ENCODE data around the gene CHORDC1.
"Not testable (repeated sequence)": the region's sequence is repeated elsewhere in the genome, so short reads cannot be mapped to it uniquely, and the experiment has no call there.

The CHORDC1 gene

DNA sequence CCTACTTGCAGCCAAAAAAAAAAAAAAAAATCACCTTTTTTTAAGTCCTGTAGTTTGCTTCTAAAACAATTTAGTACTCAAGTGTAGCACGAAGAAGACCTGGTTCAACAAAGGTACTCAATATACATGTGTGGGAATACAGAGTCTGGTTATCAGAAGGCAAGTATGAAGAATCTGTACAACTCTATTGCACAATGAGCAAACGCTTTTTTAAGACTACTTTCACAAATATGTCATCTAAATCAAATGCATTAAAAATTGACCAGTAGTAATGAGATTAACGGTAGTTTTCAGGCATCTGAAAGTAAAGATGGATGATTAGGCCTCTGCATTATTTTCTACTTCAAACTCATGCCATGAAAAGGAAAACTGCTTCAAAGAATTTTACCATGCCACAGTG lies 9.5 kb downstream of the CHORDC1 start:
- DNase-seq = no peak

DNA sequence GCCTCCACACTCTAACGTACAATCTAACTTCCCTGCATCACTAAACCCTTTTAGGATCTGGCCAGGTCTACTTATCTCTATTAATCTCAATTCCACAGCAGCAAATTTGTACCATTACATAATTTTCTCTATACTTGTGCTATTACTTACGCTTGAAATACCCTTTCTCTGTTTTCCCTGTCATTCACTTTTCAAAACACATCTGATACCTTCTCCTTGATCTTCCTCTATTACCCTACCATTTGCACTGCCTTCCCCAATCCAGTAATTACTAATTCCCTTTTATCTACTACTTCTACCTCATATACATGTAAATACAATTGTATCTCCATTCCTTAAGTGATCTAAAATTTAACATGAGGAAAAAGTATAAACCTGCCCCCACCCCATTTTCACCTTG lies 14.0 kb downstream of the CHORDC1 start:
- no peak for DNase-seq

DNA sequence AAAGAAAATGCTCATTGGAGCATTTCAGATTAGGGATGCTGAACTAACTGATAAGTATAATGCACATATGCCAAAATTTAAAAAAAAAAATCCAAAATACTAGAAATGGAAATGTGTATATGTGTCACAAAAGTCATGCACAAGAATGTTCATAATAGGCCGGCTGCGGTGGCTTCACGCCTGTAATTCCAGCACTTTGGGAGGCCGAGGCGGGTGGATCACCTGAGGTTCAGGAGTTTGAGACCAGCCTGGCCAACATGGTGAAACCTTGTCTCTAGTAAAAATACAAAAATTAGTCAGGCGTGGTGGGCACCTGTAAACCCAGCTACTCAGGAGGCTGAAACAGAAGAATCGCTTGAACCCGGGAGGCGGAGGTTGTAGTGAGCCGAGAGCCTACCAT lies 14.9 kb downstream of the CHORDC1 start:
- not testable (repeated sequence) for DNase-seq

DNA sequence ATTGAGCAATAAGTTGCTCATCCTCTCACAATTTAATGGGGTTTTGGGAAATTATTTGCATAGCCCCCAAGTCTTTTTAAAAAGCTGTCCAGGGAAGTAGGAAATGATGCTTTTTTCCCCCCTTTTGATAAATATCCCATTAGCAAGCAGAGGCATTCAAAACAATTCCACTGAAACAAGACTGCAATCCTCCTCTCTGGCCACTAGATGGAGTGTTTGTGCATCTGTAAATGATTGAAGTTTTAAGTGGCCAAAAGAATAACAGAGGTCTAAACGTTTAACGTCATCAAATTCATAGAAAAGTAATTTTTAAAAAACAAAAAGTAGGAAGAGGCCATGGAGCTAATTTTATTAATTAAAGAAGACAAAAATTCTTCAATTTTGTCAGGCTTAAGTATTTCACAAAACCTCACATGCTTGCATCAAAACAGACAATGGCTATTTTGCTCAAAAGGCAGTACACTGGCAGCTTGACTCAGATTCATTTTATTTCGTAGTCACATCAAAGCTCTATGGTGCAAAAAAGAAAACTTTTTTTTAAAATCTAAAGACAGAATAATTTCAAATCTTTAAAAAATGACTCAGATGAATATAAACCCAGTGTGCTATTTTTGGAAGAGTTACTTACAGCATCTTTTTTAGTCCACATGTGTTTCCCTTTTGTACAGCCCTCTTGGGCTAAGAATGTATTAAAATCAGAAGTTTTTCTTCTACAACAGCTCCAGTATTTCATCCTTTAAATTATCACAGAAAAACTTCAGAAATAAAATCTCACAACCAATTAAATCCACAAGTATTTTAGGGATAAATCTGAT lies 17.8 kb downstream of the CHORDC1 start:
- DNase-seq = peak; percentile 4

DNA sequence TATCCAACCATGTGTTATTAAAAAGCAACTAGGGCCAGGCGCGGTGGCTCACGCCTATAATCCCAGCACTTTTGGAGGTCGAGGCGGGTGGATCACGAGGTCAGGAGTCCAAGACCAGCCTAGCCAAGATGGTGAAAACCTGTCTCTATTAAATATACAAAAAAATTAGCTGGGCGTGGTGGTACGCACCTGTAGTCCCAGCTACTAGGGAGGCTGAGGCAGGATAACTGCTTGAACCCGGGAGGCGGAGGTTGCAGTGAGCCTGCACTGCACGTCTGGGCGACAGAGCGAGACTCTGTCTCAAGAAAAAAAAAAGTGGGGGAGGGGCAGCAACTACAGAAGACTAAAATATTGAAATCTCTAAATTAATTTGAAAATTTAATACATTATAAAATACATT lies 18.4 kb downstream of the CHORDC1 start:
- DNase-seq = no peak

DNA sequence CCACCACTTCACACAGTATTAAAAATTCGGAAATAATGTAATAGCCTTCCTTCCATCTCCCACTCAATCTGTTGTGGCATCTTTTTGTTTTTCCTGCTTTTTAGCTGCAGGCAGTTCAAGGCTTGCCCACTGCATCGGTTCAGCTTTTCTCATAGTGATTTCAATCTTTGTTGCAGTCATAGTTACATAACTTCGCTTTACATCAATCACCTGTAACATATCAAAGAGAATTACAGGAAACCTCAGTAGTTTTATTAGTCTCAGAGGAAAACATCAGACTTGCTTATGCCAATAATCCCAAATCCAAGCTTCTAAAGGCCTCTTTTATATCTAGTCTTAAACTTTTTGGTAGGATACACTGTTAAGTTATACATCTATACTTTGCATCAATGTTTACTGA lies 20.5 kb downstream of the CHORDC1 start:
- no peak for DNase-seq

DNA sequence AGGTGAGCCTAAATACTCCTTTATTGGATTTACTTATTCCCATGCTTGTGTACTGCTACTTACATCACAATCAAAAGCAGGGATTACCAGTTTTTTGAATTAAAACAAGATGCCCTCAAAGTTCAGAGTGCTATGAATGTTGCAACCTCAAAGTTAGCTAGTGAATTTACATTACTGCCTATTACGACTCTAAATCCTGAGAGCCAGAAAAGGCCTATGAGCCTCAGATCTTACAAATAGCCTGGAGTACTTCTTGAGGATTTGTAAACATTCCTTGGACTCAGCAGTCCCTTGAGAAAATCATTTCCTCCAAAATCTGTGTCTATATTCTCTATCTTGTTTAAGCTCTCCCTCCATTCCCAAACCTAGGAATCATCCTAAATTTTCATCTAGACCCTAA lies 25.5 kb downstream of the CHORDC1 start:
- DNase-seq = no peak

DNA sequence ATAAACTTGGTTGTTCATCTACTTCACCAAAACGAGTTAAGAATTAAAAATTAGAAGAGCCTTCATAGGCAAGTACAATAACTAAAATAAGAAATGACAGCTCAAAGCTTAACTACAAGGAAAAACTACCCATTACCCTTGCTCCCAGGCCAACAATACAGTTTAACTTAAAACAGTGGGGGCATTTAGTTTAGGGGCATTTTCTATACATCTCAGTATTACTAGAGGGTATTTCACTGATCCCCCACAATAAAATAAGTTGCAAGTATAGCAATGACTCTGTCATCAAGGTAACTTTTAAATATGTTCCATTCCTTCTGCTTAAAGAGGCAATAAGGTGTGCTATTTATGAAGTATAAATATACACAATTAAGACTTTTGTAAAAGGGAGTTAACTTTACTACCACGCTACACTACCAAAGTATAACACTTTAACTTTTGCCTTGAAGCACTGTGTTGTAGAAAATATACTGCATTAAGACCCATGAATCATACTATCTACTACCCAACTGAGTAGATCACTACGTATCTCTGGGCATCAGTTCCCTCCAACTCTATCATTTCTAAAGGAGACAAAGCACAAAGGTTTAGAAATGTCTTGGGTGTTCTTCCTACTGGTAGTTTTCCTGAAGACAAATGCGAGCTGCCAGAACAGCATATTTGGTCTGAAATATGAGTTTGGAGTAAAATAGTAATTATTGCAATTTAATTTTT lies 29.8 kb downstream of the CHORDC1 start:
- DNase-seq = no peak

DNA sequence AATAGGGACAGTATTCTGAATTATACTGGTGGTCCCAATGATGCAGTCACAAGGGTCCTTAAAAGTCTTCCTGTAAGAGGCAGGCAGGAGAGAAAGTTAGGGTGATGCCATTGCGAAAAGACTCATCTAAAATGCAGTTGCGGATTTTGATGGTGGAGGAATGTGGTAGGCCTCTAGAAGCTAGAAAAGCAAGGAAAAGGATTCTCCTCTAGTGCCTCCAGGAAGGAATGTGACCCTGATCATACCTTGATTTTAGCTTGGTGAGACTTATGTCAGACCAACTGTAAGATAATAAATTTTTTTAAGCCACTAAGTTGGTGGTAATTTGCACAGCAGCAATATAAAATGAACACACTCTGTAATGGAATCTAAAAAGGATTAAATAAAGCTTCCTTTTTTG lies 33.8 kb downstream of the CHORDC1 start:
- DNase-seq = no peak

DNA sequence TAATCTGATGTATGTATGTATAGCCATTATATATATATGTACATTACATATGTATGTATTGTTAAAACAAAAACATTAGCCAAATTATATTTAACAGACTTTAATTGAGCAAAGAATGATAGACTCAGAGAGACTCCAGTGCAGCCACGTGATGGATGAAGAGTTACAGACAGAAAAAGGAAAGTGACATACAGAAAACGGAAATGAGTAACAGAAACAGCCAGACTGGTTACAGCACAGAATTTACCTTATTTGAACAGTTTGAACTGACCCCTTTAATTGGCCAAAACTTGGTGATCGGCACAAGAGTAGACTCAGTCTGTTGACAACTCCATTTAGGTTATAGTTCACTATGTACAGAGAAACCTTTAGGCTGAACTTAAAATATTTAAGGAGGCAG lies 35.0 kb downstream of the CHORDC1 start:
- DNase-seq = no peak

DNA sequence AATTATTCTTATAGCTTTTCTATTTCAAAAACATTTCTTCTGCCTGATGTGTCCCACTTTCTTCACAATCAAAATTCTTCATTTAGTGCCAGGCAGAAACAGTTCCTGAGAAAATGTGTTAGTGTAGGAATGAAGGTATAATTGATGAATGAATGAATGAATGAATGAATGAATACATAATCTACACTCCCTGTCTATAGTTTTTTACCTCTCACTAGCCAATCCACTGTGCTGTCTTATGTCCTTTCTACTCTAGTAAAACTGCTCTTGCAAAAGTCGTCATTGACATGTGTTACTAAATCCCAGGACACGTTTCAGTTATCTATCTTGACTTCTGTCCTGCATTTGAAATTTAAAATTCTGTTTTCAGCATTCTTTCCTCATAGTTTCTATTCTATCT lies 42.9 kb downstream of the CHORDC1 start:
- DNase-seq = no peak

DNA sequence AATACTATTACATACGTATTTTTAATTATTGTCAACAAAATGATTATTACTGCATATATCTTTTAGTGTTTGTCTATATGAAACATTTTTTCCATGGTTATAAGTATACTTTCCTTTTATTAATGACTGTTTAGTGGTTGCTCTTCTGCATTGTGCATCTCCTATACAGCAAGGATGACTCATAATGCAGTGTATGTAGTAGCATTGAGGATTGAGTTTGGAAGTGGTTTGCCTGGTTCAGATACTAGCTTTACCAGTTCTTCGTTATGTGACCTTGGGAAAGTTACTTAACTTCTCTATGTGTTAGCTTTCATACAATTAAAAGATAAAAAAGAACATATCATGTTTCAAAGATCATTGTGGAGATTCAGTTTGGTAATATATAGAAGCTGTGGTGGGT lies 44.1 kb downstream of the CHORDC1 start:
- no peak for DNase-seq

DNA sequence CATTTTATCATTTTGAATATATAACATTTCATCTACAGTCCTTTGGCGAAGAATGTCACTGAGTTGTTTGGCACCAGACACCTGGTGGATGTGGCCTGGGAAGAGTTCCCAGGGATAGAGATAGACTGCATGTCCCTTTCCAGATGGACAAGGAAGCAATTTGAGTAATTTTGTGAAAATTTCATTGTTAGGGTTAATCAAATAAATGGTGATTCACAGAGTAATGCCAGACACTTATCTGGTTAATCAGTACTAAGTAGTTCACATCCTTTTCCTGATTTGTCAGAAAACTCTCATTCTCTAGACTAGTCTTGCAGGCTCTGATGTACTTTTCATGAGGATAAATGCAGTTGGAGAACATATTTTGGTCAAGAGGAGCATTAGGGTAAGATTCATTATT lies 46.8 kb downstream of the CHORDC1 start:
- DNase-seq = no peak

DNA sequence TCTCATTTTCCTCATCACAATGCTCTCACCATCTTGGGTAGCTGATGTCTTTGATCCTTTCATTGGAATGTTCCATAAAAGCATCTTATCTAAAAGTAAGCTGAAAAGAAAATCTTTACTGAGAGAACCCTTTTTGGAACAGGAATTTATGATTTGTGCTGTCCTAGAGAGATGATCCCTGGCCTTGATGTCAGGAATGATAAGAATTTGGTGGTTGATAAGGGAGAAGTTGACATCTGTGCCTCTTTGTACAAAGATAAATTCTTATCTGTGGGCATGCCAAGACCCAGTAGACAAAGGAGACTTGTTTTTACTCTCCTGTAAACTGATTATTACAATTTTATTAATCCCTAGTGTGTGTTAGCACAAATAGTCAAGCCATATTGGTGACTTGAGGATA lies 51.5 kb downstream of the CHORDC1 start:
- DNase-seq = no peak

DNA sequence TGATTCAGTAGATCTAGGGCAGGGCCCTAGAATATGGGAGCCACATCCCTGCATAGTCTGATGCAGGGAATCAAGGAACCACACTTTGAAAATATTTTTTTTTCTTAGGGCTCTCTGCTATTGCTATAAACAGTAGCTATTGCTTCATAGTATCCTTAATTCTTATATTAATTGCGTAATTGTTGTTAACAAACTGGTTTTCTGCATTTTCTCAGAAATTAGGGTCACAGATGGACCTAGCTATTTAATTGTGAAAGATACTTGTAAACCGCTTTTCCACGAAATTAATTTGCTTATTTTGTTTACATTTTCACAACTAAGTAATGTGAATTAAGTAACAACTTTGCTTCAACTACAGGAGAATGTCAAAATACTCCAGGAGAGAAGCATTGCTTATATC lies 54.3 kb downstream of the CHORDC1 start:
- DNase-seq = no peak

DNA sequence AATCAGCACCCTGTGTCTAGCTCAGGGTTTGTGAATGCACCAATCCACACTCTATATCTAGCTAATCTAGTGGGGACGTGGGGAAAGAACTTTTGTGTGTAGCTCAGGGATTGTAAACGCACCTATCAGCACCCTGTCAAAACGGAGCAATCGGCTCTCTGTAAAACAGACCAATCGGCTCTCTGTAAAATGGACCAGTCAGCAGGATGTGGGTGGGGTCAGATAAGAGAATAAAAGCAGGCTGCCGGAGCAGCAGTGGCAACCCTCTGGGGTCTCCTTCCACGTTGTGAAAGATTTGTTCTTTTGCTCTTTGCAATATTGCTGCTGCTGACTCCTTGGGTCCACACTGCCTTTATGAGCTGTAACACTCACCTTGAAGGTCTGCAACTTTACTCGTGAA lies 55.1 kb downstream of the CHORDC1 start:
- not testable (repeated sequence) for DNase-seq

DNA sequence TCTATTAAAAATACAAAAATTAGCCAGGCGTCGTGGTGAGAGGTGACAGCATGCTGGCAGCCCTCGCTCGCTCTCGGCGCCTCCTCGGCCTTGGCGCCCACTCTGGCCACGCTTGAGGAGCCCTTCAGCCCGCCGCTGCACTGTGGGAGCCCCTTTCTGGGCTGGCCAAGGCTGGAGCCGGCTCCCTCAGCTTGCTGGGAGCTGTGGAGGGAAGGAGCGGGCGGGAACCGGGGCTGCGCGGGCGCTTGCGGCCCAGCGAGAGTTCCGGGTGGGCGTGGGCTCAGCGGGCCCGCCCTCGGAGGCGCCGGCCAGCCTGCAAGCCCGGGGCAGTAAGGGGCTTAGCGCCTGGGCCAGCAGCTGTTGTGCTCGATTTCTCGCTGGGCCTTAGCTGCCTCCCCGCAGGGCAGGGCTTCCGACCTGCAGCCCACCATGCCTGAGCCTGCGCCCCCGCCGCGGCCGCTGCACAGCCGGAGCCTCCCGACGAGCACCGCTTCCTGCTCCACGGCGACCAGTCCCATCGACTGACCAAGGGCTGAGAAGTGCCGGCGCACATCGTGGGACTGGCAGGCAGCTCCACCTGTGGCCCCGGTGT lies 55.8 kb downstream of the CHORDC1 start:
- not testable (repeated sequence) for DNase-seq
